GF-D8 (cell line): Measurements from ENCODE around the gene DDIT4.
A peak's percentile ranks its signal among the peaks of the same experiment; 100 is the strongest.

ENCODE experiments used
- DNase-seq: peaks from one replicate; lab custom pipeline; 2025; lab: John Stamatoyannopoulos, UW

The DDIT4 gene

GRCh38 chr10:72318418-72319262 lies 44.9 kb downstream of the DDIT4 start:
- DNase-seq: no peak

DNA sequence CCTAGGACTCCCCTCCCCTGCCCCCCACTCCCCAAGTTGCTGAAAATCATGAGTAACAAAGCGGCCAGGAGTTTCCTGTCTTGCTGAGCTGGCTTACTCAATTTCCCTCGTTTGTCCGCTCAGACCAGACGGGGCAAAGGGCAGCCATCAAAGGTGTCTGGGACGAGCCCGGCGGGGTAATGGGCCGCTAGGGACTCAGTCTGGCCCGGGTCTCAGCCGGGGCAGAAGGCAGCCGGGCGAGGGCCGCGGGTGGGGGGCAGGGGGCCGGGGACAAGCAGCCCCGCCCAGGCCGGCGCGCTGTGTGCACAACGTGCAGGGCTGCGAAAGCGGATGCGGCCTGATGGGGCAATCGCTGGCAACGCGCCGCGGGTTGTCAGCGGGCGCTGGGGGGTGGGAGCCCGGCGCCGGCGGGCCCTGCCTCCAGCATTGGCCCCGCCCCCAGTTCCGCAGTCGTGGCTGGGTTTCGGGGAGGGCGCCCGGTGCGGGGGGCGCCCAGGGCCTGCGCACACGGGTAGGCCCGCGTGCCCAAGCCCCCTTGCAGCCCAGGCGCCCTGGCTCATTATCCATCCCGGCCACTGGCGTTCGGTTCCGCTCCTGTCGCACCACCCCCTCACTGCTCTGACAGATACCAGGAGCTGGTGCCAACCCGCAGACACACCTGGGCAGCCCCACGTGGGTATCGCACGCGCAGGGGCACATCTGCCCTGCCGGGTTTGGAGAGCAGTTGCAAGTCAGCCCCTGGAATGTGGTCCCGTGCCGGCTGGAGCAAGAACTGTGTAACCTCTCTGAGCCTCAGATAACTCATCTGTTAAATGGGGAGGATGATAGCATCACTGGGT lies 45.9 kb downstream of the DDIT4 start:
- DNase-seq: peak; percentile 82

GRCh38 chr10:72320676-72321247 lies 47.0 kb downstream of the DDIT4 start:
- DNase-seq: peak; percentile 98

- no peak for DNase-seq
These were observed 47.7 kb downstream of the DDIT4 start for GRCh38 chr10:72321248-72322029.

- no peak for DNase-seq
These were observed 48.2 kb downstream of the DDIT4 start for GRCh38 chr10:72322030-72322279.

GRCh38 chr10:72322280-72323058 lies 48.7 kb downstream of the DDIT4 start:
- no peak for DNase-seq

DNA sequence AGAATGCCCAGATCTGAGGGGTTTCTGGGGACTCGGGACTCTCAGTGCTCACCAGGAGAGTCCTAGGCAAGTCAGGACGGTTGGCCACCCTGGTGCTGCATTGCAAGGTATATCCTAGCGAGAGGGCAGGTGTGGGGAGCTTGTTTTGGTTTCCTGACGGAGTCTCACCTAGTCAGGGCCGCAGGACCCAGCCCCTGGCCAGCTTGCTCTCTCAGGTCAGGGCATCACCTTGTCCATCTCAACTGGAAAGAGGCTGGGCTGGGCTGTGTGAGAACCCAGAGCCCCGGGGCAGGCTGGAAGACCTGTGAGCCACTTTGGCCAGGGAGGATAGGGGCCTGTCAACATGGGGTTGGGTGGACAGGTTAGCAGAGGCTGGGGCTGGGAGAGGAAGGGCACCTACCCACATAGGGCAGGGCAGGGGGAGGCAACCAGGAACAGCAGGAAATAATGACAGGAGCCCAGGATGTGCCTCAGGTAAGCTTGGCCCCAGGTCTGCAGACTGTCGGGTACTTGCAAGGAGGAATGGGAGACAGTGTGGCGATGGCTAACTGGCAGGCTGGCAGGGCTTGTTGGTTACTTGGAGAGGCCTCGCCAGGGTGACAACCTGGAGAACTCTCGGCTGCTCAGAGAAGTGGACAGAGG lies 49.5 kb downstream of the DDIT4 start:
- no peak for DNase-seq

DNA sequence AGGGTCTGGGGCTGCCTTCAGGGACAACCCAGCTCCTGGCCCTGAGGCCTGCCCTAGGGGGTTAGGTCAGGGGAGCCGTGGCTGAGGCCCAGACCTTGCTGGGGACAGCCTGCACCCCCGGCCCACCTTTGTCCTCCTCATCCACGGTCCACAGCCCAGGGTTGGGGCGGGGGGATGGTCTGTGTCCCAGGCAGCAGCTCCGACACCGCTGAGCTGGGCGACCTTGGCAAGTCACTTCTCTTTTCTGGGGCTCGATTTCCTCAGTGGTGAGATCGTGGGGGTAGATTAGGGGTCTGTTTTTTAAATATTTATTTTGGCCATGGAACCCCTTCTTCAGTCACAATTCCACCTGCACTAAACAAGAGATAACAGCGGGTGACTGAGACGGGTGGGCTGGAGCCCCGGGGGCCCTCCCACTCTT lies 50.1 kb downstream of the DDIT4 start:
- DNase-seq: peak; percentile 71
